NB4 (cell line): ENCODE results near the gene FBN3.

ENCODE experiments used
- CTCF ChIP-seq: IDR thresholded peaks from one replicate; pipeline ENCODE4 v1.5.1; 2012; ENCODE audit warnings: low read depth, low read length
- POLR2A ChIP-seq: IDR thresholded peaks from 2 replicates; pipeline ENCODE4 v1.6.1; 2011; ENCODE audit warnings: mild to moderate bottlenecking; ENCODE audit not compliant: insufficient read length; ENCODE audit errors: extremely low read depth

- TF ChIP-seq CTCF (no peak), POLR2A (no peak)
Measured at GRCh38 chr19:8148088-8148409, 1.3 kb downstream of the FBN3 start.
